Measurements from ENCODE around the gene MSI2.

The MSI2 gene

GRCh38 chr17:57544401-57544800, 288.1 kb downstream of the MSI2 start:
- no peak for DNase-seq (ENCODE audit: low read depth)

- no peak for DNase-seq (ENCODE audit: low read depth)
These were observed 288.6 kb downstream of the MSI2 start for GRCh38 chr17:57544834-57545463.

GRCh38 chr17:57545731-57546342, 289.5 kb downstream of the MSI2 start:
- DNase-seq (ENCODE audit: low read depth), result no peak

- no peak for DNase-seq (ENCODE audit: low read depth)
These were observed 292.4 kb downstream of the MSI2 start for GRCh38 chr17:57548421-57549410.

- no peak for DNase-seq (ENCODE audit: low read depth)
These were observed 293.1 kb downstream of the MSI2 start for GRCh38 chr17:57549468-57549867.

GRCh38 chr17:57550016-57550415, 293.7 kb downstream of the MSI2 start:
- DNase-seq (ENCODE audit: low read depth), result no peak

- DNase-seq (ENCODE audit: low read depth), result no peak
These were observed 294.5 kb downstream of the MSI2 start for GRCh38 chr17:57550668-57551315.

- DNase-seq (ENCODE audit: low read depth), result no peak
These were observed 295.2 kb downstream of the MSI2 start for GRCh38 chr17:57551321-57552079.

GRCh38 chr17:57552114-57552624, 295.8 kb downstream of the MSI2 start:
- no peak for DNase-seq (ENCODE audit: low read depth)

GRCh38 chr17:57553526-57553925, 297.2 kb downstream of the MSI2 start:
- DNase-seq (ENCODE audit: low read depth), result no peak

GRCh38 chr17:57553991-57554825, 297.9 kb downstream of the MSI2 start:
- DNase-seq (ENCODE audit: low read depth), result no peak

GRCh38 chr17:57554826-57555635, 298.7 kb downstream of the MSI2 start:
- DNase-seq (ENCODE audit: low read depth), result no peak

GRCh38 chr17:57555636-57556175, 299.4 kb downstream of the MSI2 start:
- DNase-seq (ENCODE audit: low read depth), result no peak

- no peak for DNase-seq (ENCODE audit: low read depth)
These were observed 300.0 kb downstream of the MSI2 start for GRCh38 chr17:57556320-57556719.

GRCh38 chr17:57556977-57557376, 300.7 kb downstream of the MSI2 start:
- DNase-seq (ENCODE audit: low read depth), result no peak

GRCh38 chr17:57557416-57557815, 301.1 kb downstream of the MSI2 start:
- DNase-seq (ENCODE audit: low read depth), result no peak

GRCh38 chr17:57557834-57558681, 301.7 kb downstream of the MSI2 start:
- DNase-seq (ENCODE audit: low read depth), result no peak

- no peak for DNase-seq (ENCODE audit: low read depth)
These were observed 302.9 kb downstream of the MSI2 start for GRCh38 chr17:57559226-57559625.
